ENCODE results near the gene HSPBP1.
"Not testable (repeated sequence)": the region's sequence is repeated elsewhere in the genome, so short reads cannot be mapped to it uniquely, and the experiment has no call there.

HSPBP1 gene

GRCh38 chr19:55279770-55280643, at the start of gene HSPBP1:
TSS of gene HSPBP1 (minus strand) at chr19:55280110. CDS start at chr19:55279608, 502 bp downstream.
- peak; percentile 95 for DNase-seq

GRCh38 chr19:55328774-55329318, 48.9 kb upstream of the HSPBP1 start:
- not testable (repeated sequence) for DNase-seq

- no peak for DNase-seq
Observed at GRCh38 chr19:55325172-55325571, 45.3 kb upstream of the HSPBP1 start, which contains the start of gene TMEM150B. TSS of gene TMEM150B (minus strand) at chr19:55325341. CDS start at chr19:55321036, 4,305 bp downstream.

GRCh38 chr19:55324662-55325061, 44.8 kb upstream of the HSPBP1 start:
- DNase-seq: no peak

- DNase-seq: no peak
Observed at GRCh38 chr19:55322204-55322885, 42.4 kb upstream of the HSPBP1 start.

- DNase-seq: no peak
Observed at GRCh38 chr19:55321466-55322137, 41.7 kb upstream of the HSPBP1 start.

- no peak for DNase-seq
Observed at GRCh38 chr19:55320844-55321419, 41.0 kb upstream of the HSPBP1 start.

GRCh38 chr19:55319785-55320184, 39.9 kb upstream of the HSPBP1 start:
- DNase-seq: no peak

GRCh38 chr19:55316646-55317045, 36.7 kb upstream of the HSPBP1 start:
- DNase-seq: no peak

GRCh38 chr19:55315956-55316525, 36.1 kb upstream of the HSPBP1 start:
- DNase-seq: no peak

- DNase-seq: no peak
Observed at GRCh38 chr19:55314396-55314795, 34.5 kb upstream of the HSPBP1 start.

GRCh38 chr19:55312621-55313512, 33.0 kb upstream of the HSPBP1 start:
- DNase-seq: no peak

GRCh38 chr19:55311797-55312196, 31.9 kb upstream of the HSPBP1 start:
- DNase-seq: no peak

GRCh38 chr19:55311397-55311796, 31.5 kb upstream of the HSPBP1 start:
- DNase-seq: no peak

GRCh38 chr19:55310498-55310897, 30.6 kb upstream of the HSPBP1 start:
- DNase-seq: no peak

- DNase-seq: no peak
Observed at GRCh38 chr19:55309448-55309847, 29.5 kb upstream of the HSPBP1 start.

- DNase-seq: no peak
Observed at GRCh38 chr19:55308281-55308680, 28.4 kb upstream of the HSPBP1 start.

- DNase-seq: no peak
Observed at GRCh38 chr19:55306712-55307111, 26.8 kb upstream of the HSPBP1 start.

GRCh38 chr19:55305983-55306562, 26.2 kb upstream of the HSPBP1 start:
- no peak for DNase-seq

- DNase-seq: no peak
Observed at GRCh38 chr19:55305491-55305890, 25.6 kb upstream of the HSPBP1 start.

- DNase-seq: no peak
Observed at GRCh38 chr19:55304980-55305379, 25.1 kb upstream of the HSPBP1 start.

Data from left hindlimb (tissue), 1 donor.